Ectodermal cell (in vitro differentiated cells): ENCODE results near the gene ABCA12.

Experiments used
- H3K27ac ChIP-seq: 2 replicates; pipeline ENCODE4 v1.7.0; 2013; ENCODE audit warnings: mild to moderate bottlenecking, low read depth, low read length; ENCODE audit not compliant: insufficient read depth, poor library complexity, severe bottlenecking
- H3K27me3 ChIP-seq: 2 replicates; pipeline ENCODE4 v1.7.0; 2013; ENCODE audit warnings: mild to moderate bottlenecking, low read length; ENCODE audit not compliant: insufficient read depth, control insufficient read depth, poor library complexity, severe bottlenecking
- H3K36me3 ChIP-seq: one replicate; pipeline ENCODE4 v1.7.0; 2013; ENCODE audit warnings: low read length; ENCODE audit not compliant: control insufficient read depth, insufficient read depth
- H3K4me1 ChIP-seq: one replicate; pipeline ENCODE4 v1.7.0; 2013; ENCODE audit warnings: low read length; ENCODE audit not compliant: control insufficient read depth, insufficient read depth
- H3K4me3 ChIP-seq: 2 replicates; pipeline ENCODE4 v1.7.0; 2013; ENCODE audit warnings: low read depth, low read length, control low read depth; ENCODE audit not compliant: insufficient read depth
- H3K9me3 ChIP-seq: 2 replicates; pipeline ENCODE4 v1.7.0; 2013; ENCODE audit warnings: mild to moderate bottlenecking, low read length, moderate library complexity; ENCODE audit not compliant: control insufficient read depth
- WGBS, 2 experiments: methylation state at CpG; one replicate each; pipeline ENCODE4 v1.1.7; 2013; ENCODE audit warnings: missing lambda C conversion rate in 2 of 2; 5-methylcytosine and 5-hydroxymethylcytosine counted together

ABCA12 gene

DNA sequence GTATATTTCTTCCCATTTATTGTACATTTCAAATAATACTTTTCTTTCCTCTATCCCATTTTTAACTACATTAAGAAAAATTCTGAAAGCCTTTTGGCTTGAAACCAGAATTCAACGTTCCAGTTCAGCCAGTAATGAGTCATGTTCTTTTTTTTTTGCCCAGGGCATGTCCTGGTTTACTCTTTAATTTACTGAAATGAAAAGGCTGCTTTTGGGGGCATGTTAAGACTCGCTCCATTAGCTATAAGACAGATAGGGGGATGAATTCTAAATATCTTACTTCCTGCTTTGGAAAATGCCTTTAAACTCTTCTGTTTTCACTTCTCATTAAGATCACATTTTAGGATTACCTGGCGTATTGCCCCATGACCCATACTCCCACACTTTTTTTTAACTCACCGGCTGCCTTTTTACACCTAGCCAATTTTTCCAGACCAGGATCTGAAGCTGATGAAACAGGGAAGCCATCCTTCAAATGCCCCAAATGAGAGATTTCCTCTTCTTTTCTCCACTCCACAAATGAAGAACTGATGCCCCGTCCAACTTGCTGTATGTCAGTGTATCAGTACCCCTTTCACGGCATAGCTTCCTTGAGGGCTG lies 585 bp downstream of the ABCA12 start:
- Histone ChIP-seq H3K36me3 (no peaks in the 10 kb centered on the region), H3K27ac (no peak overlapping the region), H3K4me1 (no peaks in the 10 kb centered on the region), H3K9me3 (no peaks in the 10 kb centered on the region), H3K27me3 (no peaks in the 10 kb centered on the region), H3K4me3 (no peak overlapping the region)
- 84 to 88% methylated on average over 6 of the region's 6 CpGs for WGBS, 2 experiments

DNA sequence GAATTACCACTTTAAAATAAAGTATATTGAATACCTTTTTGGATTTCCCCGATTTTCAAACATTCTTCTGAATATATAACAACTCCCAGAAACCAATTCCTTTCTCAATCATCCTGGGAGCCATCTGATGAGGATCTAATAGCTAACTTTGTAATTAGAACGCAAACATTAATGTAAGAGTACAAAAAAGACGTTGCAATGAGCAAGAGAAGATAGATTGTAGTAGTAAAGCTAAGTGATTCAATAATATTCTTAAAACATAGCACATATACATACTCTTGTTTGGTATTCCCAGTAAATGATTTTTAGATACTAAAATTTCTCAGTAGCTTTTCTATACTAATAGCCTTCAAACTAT lies 1.1 kb downstream of the ABCA12 start:
- no peak overlapping the region for H3K4me3 ChIP-seq
- H3K9me3 ChIP-seq: no peaks in the 10 kb centered on the region
- no peaks in the 10 kb centered on the region for H3K27me3 ChIP-seq
- H3K4me1 ChIP-seq: no peaks in the 10 kb centered on the region
- H3K27ac ChIP-seq: no peak overlapping the region
- 95% methylated on average over 3 of the region's 3 CpGs; no CpG with 5 or more reads in 1 of the 2 experiments for WGBS, 2 experiments
- H3K36me3 ChIP-seq: no peaks in the 10 kb centered on the region

DNA sequence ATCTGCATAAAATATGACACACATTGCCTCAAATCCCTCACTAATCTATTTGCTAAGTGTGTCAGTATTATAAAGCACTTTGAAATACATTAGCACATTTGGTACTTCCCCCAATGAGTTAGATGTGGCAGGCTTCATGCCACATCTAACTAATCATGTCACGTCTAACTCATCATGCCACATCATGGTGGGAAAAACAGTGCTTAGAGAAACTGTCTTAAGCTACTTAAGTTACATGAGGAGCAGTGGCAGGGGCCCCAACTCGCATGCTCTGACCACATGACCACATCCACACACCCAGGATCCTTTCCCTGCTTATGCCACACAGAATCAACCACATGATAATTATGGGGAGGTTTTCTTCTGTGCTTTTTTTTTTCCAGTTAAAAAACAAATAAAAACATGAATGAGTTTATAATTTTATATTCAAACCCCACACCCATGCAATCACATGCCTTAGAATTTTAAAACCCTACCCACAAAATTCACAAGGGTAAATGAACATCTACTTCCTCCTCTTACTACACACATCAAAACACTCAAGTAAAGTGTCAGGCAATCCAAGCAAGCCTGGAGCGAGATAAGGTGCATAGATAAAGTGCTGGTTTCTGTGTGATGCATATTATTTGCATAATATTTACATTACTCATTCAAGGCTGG lies 1.6 kb downstream of the ABCA12 start:
- Histone ChIP-seq H3K9me3 (no peaks in the 10 kb centered on the region), H3K27ac (no peak overlapping the region), H3K27me3 (no peaks in the 10 kb centered on the region), H3K4me1 (no peaks in the 10 kb centered on the region), H3K4me3 (no peak overlapping the region), H3K36me3 (no peaks in the 10 kb centered on the region)
- WGBS, 2 experiments: 97 to 100% methylated on average over 1 to 2 of the region's 3 CpGs

DNA sequence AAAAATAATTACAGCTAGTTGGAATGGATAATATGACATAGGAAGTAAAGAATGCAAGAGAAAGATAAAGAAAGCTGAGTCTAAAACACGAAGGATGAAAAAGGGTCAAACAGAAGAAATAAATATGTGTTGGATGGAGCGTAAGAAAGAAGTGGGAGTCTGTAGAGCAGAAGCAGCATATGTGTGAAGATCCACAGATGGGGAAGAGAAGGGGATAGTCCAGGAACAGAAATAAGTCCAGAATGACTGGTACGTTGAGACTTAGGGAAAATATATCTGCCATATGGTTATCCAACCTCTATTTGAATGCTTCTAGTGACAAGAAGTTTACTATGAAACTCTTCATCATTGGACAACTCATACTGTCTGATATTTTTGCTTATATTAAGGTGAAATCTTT lies 18.0 kb downstream of the ABCA12 start:
- H3K27me3 ChIP-seq: no peaks in the 10 kb centered on the region
- H3K36me3 ChIP-seq: no peaks in the 10 kb centered on the region
- no peak overlapping the region for H3K27ac ChIP-seq
- no peaks in the 10 kb centered on the region for H3K4me1 ChIP-seq
- WGBS, 2 experiments: 87 to 91% methylated on average over 3 of the region's 3 CpGs
- H3K9me3 ChIP-seq: no peaks in the 10 kb centered on the region
- H3K4me3 ChIP-seq: no peak overlapping the region

DNA sequence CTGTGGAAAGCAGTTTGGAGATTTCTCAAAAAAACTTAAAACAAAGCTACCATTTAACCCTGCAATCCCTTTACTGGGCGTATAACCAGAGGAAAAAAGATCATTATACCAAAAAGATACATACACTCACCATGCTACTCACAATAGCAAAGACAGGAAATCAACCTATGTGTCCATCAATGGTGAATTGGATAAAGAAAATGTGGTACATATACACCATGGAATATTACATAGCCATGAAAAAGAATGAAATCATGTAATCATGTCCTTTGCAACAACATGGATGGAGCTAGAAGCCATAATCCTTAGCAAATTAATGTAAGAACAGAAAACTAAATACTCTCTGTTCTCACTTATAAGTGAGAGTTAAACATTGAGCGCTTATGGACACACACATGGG lies 18.6 kb downstream of the ABCA12 start:
- no peaks in the 10 kb centered on the region for H3K4me1 ChIP-seq
- no peak overlapping the region for H3K27ac ChIP-seq
- no peaks in the 10 kb centered on the region for H3K9me3 ChIP-seq
- no peak overlapping the region for H3K4me3 ChIP-seq
- WGBS, 2 experiments: 92 to 97% methylated on average over 1 to 2 of the region's 2 CpGs
- no peaks in the 10 kb centered on the region for H3K36me3 ChIP-seq
- H3K27me3 ChIP-seq: no peaks in the 10 kb centered on the region

DNA sequence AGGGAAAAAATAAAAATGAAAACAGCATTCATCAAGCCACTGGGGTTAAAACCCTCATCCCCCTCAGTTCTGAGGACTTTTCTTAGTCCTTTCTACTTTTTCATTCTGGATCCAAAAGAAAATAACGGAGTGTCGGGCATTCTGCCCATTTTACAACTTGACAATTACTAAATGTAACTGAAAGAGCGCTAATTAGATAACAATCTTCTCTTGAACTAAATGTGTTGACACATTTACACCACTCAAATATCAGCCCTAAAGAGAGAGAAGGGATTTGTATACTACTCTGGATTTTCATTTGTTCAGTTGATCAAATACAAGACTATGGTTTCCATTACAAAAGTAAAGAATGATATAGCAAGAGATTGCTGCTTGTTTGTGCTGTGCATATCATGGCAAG lies 27.5 kb downstream of the ABCA12 start:
- no peak overlapping the region for H3K27ac ChIP-seq
- no peaks in the 10 kb centered on the region for H3K36me3 ChIP-seq
- WGBS, 2 experiments: 94 to 100% methylated on average over 3 of the region's 3 CpGs

DNA sequence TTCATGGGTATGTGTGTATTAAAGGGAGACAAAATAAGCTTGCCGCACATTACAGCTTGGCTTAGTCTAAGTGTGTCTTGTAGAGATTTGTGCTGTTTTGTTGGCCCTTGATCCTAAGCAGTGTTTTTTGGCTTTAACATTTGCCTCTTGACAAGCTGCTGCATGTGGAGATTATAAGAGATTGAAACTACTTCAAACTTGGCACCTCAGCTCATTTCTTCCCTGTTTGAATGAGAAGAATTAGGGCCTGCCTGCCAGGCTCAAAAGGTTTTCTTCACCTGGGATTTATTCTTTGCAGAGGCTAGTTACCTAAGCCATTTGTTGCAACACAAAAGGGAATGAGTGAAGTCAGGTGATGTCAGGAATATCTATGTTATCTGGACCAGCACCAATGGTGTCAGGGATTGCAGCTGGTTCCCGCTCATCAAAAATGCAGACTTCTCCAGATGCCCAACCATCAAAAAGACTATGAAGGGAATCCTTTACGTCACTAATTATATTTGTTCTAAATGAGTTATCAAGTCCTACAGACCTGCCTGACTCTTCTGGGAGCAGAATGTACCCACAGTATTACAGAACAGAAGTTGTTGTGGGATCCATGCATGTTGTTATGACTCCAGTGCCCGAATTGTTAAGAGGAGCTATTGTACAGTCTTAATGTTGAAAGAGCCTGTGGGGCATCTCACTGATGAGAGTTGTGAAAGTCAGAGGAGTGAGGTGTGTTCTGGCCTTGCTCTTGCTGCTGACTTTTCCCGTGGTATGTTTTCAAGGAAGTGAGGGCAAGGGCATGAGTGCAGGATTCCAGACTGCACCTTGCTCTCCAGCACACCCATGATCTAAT lies 31.0 kb downstream of the ABCA12 start:
- Histone ChIP-seq H3K4me3 (no peak overlapping the region), H3K9me3 (no peaks in the 10 kb centered on the region)
- WGBS, 2 experiments: 96 to 97% methylated on average over 5 of the region's 5 CpGs

More for the DNA sequence above, 27.5 kb downstream of the ABCA12 start:
- H3K9me3 ChIP-seq: no peaks in the 10 kb centered on the region
- no peak overlapping the region for H3K4me3 ChIP-seq
- H3K4me1 ChIP-seq: no peaks in the 10 kb centered on the region
- H3K27me3 ChIP-seq: no peaks in the 10 kb centered on the region

DNA sequence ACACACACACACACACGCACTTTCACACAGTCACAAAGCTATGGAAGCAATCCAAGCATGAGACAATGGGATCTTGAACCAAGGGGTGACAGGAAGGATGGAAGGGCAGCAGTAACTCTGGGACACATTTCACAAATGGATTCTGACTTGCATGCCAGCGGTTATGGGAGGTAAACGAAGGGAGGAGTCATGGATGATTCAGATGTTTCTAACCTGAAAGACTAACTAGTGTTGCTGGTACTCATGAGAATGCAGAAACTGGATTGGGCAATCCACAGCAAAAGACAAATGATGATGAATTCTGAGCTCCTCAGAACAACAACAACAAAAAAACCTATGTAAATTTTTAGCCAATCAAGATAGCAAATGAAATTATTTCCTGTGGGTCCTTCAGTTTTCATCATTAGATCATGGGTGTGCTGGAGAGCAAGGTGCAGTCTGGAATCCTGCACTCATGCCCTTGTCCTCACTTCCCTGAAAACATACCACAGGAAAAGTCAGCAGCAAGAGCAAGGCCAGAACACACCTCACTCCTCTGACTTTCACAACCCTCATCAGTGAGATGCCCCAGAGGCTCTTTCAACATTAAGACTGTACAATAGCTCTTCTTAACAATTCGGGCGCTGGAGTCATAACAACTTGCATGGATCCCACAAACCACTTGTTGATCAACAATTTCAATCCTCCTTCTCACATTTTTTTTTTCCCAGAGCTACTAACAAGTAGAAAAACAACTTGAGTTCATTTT lies 32.6 kb downstream of the ABCA12 start:
- H3K36me3 ChIP-seq: no peaks in the 10 kb centered on the region
- H3K27ac ChIP-seq: no peak overlapping the region
- no peaks in the 10 kb centered on the region for H3K27me3 ChIP-seq
- H3K4me1 ChIP-seq: no peaks in the 10 kb centered on the region
- no peak overlapping the region for H3K4me3 ChIP-seq
- 91 to 95% methylated on average over 4 to 5 of the region's 5 CpGs for WGBS, 2 experiments
- no peaks in the 10 kb centered on the region for H3K9me3 ChIP-seq

More for the DNA sequence above, 31.0 kb downstream of the ABCA12 start:
- no peaks in the 10 kb centered on the region for H3K36me3 ChIP-seq
- H3K27me3 ChIP-seq: no peaks in the 10 kb centered on the region
- no peaks in the 10 kb centered on the region for H3K4me1 ChIP-seq
- H3K27ac ChIP-seq: no peak overlapping the region

DNA sequence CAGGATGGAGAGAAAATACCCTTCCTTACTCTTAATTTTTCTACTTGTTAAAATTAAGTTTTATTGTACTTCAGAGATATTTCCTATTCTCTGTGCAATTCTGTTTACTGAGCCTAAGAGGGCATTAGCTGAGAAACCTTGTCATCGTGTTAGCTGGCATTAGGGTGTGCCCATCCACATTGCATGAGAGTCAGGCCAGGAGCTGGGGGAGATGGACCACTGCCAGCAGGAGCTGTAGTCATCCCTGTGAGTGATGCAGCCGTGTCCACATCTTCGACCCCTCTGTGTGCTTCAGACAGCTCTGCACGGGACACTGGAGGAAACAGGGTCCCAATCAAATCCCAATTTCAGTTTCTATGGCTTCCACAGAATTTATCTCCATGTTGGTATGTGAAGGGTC lies 34.2 kb downstream of the ABCA12 start:
- WGBS, 2 experiments: 92 to 93% methylated on average over 4 of the region's 4 CpGs
- no peaks in the 10 kb centered on the region for H3K36me3 ChIP-seq
- no peak overlapping the region for H3K27ac ChIP-seq
- no peak overlapping the region for H3K4me3 ChIP-seq
- H3K9me3 ChIP-seq: no peaks in the 10 kb centered on the region
- no peaks in the 10 kb centered on the region for H3K4me1 ChIP-seq
- H3K27me3 ChIP-seq: no peaks in the 10 kb centered on the region

DNA sequence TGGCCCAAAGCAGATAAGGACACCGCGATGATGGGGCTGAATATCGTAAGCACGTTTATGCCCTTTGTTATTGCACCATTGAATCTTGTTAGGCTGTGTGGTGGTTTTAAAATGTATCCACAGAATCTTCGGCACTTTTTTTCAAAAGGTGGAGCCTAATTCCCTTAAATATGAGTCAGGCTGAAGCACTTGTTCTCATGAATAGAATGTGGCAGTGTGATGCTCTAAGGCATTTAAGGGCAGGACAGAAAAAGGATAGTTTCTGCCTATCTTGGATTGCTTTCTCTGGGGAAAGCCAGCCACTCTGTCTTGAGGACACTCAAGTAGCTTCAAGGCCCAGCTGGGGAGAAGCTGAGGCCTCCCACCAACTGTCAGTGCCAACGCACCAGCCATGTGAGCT lies 39.6 kb downstream of the ABCA12 start:
- 95 to 96% methylated on average over 6 of the region's 6 CpGs for WGBS, 2 experiments
- Histone ChIP-seq H3K9me3 (no peaks in the 10 kb centered on the region), H3K36me3 (no peaks in the 10 kb centered on the region), H3K27ac (no peak overlapping the region), H3K4me3 (no peak overlapping the region), H3K27me3 (no peaks in the 10 kb centered on the region), H3K4me1 (no peaks in the 10 kb centered on the region)
